NCI-H2196 (cell line): ENCODE results near the gene CHAF1A.

Source experiments
- DNase-seq: peaks from one replicate; lab custom pipeline; 2025; ENCODE audit not compliant: unreplicated experiment; lab: John Stamatoyannopoulos, UW

CHAF1A gene

GRCh38 chr19:4400135-4400936 lies 2.1 kb upstream of the CHAF1A start, which contains the start of gene SH3GL1:
SH3GL1 (minus strand) TSS chr19:4400547; CDS start chr19:4400368, 179 bp downstream.
- DNase-seq = peak; percentile 96

DNA sequence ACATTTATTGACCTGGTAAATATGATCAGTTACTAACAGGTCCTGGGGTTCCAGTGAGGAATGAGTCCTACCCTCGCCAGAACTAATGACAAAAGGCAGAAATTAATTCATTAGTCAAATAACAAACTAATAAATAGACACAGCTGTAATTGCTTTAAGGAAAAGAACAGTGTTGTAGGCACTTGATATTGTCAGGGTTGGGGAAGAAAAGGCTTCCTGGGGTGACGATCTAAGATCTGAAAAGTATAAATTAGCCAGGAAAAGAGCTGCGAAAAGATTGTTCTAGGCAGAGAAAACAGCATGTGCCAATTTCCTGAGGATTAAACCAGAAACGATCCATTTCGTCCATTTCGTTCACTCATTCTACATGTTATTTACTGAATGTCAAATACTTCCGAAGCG lies 670 bp upstream of the CHAF1A start:
- no peak for DNase-seq

DNA sequence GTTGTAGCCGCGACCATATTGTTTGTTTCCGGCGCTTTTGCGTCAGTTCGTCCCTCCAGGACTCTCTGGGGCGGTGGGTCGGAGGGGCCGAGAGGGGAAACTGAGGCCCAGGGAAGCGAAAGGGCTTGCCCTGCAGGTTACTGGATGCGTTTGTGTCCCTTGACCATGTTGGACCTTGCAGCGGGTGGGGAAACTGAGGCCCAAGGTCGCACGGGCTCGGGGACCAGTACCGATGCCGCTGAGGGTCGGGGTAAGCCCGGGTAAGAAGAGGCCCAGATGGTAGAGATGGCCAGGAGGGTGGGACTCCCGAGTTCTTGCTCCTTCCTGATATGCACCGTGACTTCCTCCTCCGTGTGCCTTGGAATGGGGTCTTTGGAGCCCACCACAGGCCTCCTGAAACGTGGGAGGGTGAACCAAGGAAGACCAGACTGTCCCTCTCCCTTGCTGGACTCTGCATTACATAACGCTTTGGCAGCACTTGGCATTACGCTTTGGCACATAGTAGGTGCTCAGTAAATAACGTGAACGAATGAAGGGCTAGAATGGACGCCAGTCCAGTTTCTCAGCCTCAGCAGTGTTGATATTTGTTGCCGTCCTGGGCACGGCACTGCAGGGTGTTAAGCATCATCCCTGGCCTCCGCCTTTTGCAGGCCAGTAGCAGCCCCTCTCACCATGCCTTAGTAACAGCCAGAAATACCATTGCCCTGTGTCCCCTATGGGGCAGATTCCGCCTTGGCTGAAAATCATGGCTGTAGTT lies 743 bp downstream of the CHAF1A start:
- no peak for DNase-seq

GRCh38 chr19:4405977-4406376 lies 3.5 kb downstream of the CHAF1A start:
- no peak for DNase-seq

DNA sequence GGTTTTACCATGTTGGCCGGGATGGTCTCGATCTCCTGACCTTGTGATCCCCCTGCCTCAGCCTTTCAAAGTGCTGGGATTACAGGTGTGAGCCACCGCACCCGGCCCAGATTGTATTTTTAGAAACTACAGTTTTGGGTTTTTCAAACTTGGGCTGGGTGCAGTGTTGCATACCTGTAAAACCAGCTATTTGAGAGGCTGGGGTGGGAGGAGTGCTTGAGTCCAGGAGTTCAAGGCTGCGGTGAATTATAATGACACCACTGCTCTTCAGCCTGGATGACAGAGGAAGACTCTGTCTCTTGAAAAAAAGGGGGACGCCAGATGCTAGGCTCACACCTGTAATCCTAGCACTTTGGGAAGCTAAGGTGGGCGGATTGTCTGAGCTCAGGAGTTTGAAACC lies 4.2 kb downstream of the CHAF1A start:
- DNase-seq = no peak

GRCh38 chr19:4409123-4409933 lies 6.9 kb downstream of the CHAF1A start:
- no peak for DNase-seq

DNA sequence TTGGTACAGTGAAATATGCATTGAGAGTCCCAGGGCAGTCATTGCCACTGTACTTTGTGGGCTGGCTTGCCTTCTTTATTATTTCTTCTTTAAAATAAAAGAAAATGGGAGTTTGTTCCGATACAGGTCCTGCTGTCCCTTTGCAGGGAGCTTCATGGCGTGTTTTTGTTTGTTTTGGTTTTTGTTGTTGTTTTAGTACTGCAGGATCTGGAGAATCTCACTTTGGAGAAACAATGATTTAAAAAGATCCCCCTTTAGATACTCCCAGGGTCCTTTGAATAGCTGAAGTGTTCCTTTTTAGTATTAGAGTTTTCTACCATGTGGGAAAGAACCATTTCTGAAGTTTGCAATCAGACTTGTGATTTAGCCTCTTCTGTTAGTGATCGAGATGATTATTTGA lies 11.1 kb downstream of the CHAF1A start:
- DNase-seq = no peak

DNA sequence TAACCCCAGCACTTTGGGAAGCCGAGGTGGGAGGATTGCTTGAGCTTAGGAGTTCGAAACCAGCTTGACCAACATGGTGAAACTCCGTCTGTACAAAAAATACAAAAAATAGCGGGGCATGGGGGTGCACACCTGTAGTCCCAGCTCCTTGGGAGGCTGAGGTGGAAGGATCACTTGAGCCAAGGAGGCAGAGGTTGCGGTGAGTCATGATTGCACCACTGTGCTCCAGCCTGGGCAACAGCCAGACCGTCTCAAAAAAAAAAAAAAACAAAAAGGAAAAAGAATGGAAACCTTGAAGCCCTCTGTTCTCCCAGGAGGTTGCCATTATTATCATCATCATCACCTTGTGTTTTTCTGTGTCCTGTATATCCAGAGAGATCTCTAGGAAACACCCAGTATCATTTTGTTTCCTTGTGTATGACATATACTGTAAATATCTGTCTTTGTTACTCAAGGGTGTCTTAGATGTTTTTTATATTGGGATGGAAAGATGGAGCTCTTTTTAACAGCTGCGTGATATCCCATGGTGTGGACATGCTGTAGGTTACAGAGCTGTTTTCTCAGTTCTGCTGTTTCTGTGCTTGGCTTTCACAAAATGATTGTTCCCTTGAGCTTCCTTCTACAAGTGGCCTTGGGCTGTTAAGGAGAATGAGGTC lies 11.8 kb downstream of the CHAF1A start:
- DNase-seq = no peak

- DNase-seq = no peak
These were observed 12.4 kb downstream of the CHAF1A start for GRCh38 chr19:4414800-4415321.

DNA sequence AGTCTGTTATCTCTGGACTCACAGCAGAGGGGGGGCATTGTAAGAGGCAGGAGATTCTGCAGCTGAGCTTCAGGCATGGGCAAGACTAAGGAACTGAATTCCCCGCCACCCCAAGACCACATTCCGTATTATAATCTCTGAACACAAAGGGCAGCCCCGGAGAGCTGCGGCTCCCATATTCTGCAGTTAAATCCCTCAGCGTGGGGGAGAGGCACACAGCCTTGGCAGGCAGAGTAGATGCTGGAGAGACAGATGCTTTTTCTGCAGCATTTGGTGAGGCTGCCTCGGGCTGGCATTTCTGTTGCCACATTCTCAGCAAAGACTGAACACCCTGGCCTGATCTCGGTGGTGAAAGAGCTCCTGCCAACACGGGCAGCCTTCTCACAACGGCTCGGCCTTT lies 12.9 kb downstream of the CHAF1A start:
- no peak for DNase-seq

DNA sequence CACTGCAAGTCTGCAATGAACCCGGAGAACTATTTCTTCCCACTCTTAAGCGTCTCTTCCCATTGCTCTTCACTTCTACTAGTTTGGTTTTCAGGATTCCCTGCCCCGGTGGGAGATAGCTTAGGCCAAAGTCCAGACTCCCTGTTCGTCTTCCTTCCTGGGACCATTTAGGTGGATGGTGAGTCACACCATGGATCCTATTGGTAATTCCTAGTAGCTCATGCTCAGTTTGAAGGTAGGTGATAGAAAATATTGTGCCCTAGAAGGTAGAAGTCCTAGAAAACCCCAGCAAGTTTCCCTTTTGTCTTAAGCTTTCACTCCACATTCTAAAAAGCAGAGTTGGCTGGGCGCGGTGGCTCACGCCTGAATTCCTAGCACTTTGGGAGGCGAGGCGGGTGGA lies 13.8 kb downstream of the CHAF1A start:
- DNase-seq = no peak

- no peak for DNase-seq
These were observed 21.1 kb downstream of the CHAF1A start for GRCh38 chr19:4423416-4424126.

DNA sequence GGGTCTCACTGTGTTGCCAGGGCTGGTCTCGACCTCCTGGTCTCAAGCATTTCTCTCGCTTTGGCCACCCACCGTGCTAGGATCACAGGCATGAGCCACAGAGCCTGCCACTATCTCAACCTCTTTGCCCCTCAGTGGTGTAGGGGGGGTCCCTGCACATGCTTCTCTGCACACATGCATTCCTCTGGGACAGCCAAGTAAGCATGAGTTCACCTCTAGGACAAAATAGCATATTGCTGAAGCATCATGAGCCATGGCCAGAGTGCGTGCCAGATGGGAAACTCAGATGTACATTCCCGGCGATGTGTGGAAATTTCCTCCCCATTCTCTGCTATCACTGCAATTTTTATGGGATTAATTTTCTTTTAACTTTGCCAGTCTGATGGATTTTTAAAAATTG lies 23.1 kb downstream of the CHAF1A start:
- DNase-seq = no peak

- no peak for DNase-seq
These were observed 26.0 kb downstream of the CHAF1A start for GRCh38 chr19:4428326-4428975.

- no peak for DNase-seq
These were observed 26.8 kb downstream of the CHAF1A start for GRCh38 chr19:4429256-4429655.

DNA sequence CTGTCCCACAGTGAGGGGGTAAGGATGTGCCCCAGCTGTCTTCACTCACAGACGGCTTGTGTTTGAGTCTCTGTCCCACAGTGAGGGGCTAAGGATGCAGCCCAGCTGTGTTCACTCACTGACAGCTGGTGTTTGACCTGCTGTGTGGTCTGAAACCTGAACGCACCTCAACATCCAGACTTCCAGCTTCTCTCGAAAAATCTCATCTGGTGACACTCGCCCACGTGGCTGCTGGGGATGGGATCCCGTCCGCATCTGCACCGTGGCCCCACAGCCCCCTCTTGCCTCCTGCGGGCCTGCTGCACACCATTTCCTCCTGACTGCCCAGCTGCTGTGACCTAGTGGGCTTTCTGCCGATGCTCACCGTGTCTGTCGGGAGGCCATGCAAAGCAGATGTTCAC lies 27.3 kb downstream of the CHAF1A start:
- DNase-seq = no peak

DNA sequence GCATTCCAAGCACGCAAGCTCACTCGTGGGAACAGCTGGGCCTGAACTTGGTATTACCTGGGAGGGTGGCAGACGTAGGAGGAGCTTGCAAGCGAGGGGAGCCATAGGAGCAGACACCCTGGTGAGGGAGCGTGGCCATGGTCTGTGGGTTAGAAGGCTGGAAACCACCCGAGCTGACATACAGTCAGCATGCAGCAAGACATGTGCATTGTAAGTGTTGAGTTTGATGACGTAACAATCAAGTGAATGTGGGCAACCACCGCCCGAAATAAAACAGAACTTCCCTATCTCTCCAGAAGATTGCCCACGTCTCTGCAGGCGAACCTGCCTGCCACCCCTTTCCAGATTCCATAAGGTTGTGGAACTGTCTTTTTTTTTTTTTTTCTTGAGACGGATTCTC lies 28.3 kb downstream of the CHAF1A start:
- DNase-seq = no peak

DNA sequence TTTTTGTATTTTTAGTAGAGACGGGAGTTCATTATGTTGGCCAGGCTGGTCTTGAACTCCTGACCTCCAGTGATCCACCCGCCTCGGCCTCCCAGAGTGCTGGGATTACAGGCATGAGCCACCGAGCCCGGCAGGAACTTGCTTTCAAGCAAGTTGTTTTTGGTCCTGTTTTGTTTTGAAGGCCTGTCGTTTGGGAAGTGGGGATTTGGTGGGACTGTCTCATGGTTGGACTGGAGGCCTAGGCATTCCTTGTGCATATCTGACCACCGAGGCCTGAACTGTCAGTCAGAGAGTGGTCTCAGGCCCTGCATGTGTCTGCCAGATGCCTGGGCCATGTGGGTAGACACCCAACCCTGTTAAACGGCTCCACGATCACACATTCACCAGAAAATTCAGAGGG lies 28.9 kb downstream of the CHAF1A start:
- DNase-seq = no peak

DNA sequence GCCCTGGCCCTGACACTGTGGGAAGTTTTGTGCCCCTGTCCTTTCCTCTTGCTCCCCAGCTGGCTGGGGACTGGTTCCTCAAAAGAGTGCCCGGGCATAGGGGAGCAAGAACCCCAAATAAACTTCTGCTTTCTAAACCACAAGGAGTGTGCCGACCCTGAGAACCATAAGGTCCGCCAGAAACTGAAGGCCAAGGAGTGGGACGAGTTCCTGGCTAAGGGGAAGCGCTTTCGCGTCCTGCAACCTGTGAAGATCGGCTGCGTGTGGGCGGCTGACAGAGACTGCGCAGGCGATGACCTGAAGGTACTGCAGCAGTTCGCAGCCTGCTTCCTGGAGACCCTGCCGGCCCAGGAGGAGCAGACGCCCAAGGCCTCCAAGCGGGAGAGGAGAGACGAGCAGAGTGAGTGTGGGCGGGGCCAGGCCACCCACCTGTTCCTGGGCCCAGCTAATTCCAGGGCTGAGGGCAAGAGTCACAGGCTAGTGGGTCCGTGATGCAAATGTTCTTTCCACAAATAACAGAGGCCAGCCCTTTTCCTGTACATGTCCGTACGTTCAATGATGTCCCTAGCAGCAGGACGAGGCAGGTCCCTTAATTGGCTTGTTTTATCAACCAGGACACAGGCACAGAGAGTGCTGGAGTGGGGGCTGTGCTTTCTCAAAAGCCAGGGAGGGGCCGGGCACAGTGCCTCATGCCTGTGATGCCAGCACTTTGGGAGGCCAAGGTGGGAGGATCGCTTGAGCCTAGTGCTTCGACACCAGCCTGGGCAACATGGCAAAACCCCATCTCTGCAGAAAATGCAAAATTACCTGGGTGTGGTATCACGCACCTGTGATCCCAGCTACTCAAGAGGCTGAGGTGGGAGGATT lies 29.6 kb downstream of the CHAF1A start:
- DNase-seq = no peak
